GM19043 (cell line): ENCODE measurements around the gene TSPAN18.

Source experiments
- ATAC-seq: cut with Tn5 transposase; IDR thresholded peaks from one replicate; pipeline ENCODE4 v1.9.1; 2021; ENCODE audit warnings: low read depth; ENCODE audit not compliant: unreplicated experiment

The TSPAN18 gene

GRCh38 chr11:44755556-44756523 is 29.1 kb downstream of the TSPAN18 start:
- no peak for ATAC-seq

GRCh38 chr11:44758983-44759382 is 32.2 kb downstream of the TSPAN18 start:
- ATAC-seq: no peak

GRCh38 chr11:44759743-44760476 is 33.1 kb downstream of the TSPAN18 start:
- ATAC-seq: no peak

- no peak for ATAC-seq
Observed at GRCh38 chr11:44760477-44760872, 33.7 kb downstream of the TSPAN18 start.

- ATAC-seq: no peak
Observed at GRCh38 chr11:44760917-44761550, 34.3 kb downstream of the TSPAN18 start.

- no peak for ATAC-seq
Observed at GRCh38 chr11:44761551-44761961, 34.8 kb downstream of the TSPAN18 start.

- no peak for ATAC-seq
Observed at GRCh38 chr11:44763121-44763820, 36.5 kb downstream of the TSPAN18 start.

GRCh38 chr11:44764583-44764982 is 37.8 kb downstream of the TSPAN18 start:
- no peak for ATAC-seq

GRCh38 chr11:44765026-44765595 is 38.3 kb downstream of the TSPAN18 start:
- ATAC-seq: no peak

GRCh38 chr11:44765676-44766075 is 38.9 kb downstream of the TSPAN18 start:
- no peak for ATAC-seq

- no peak for ATAC-seq
Observed at GRCh38 chr11:44766112-44766971, 39.6 kb downstream of the TSPAN18 start.

GRCh38 chr11:44766972-44767278 is 40.2 kb downstream of the TSPAN18 start:
- no peak for ATAC-seq

GRCh38 chr11:44767421-44767820 is 40.7 kb downstream of the TSPAN18 start:
- no peak for ATAC-seq

GRCh38 chr11:44770401-44770800 is 43.6 kb downstream of the TSPAN18 start:
- no peak for ATAC-seq

GRCh38 chr11:44771252-44771734 is 44.5 kb downstream of the TSPAN18 start:
- no peak for ATAC-seq

GRCh38 chr11:44771841-44772240 is 45.1 kb downstream of the TSPAN18 start:
- no peak for ATAC-seq

GRCh38 chr11:44773351-44773965 is 46.7 kb downstream of the TSPAN18 start:
- ATAC-seq: no peak

- ATAC-seq: no peak
Observed at GRCh38 chr11:44774108-44774507, 47.3 kb downstream of the TSPAN18 start.

- ATAC-seq: no peak
Observed at GRCh38 chr11:44774731-44775130, 48.0 kb downstream of the TSPAN18 start.
